Left ventricle myocardium superior (tissue), 1 donor: ENCODE data around the gene PARP3. TPM values are rescaled to one million over a fixed set of nuclear protein-coding genes. Genes with fewer than 3 reads are reported as not detected.
A peak's percentile ranks its signal among the peaks of the same experiment; 100 is the strongest.

ENCODE experiments used
- ATAC-seq: fragments of 200-7000 bp; cut with Tn5 transposase; one replicate; pipeline ENCODE4 v1.9.1; 2020; ENCODE audit warnings: mild to moderate bottlenecking, moderate library complexity
- DNase-seq: peaks from one replicate; pipeline ENCODE4 v3.0.0-alpha.2; 2020
- intact Hi-C: fragments of 100-400 bp; cut with micrococcal nuclease; formaldehyde crosslinking; loops from one replicate; pipeline ENCODE4 v1.11.0; 2022
- total RNA-seq: library from RNA; stranded (reverse); fragmentation: NEBNext Ultra II Directional; extraction: Animal tissue kit (Norgen Biotek cat#: 25700); gene quantifications from one replicate; pipeline ENCODE4 v1.2.1, GENCODE V29; 2021
- donor health status: DM: no; HTN: yes; CAD: no; lungs with severe emphysema.

The PARP3 gene
- total RNA-seq, 1 donor from 2014 or later, result 14.7 TPM

GRCh38 chr3:51945031-51945840, 3.1 kb downstream of the PARP3 start:
- intact Hi-C loops, result no loop called here
- DNase-seq, result no peak
- no peak for ATAC-seq

- DNase-seq (no peak), ATAC-seq (no peak)
- intact Hi-C loops, result no loop called here
Observed at GRCh38 chr3:51945926-51946705, 4.0 kb downstream of the PARP3 start.

- intact Hi-C loops, result no loop called here
- ATAC-seq, result no peak
- peak; percentile 7 for DNase-seq
Observed at GRCh38 chr3:51946796-51947195, 4.6 kb downstream of the PARP3 start.

- ATAC-seq, result no peak
- DNase-seq, result peak; percentile 12
- intact Hi-C loops, result no loop called here
Observed at GRCh38 chr3:51947215-51947900, 5.2 kb downstream of the PARP3 start.

- intact Hi-C loops, result no loop called here
- ATAC-seq (no peak), DNase-seq (peak; percentile 23)
Observed at GRCh38 chr3:51948016-51948580, 5.9 kb downstream of the PARP3 start.

GRCh38 chr3:51949121-51949520, 7.0 kb downstream of the PARP3 start:
- intact Hi-C loops, result no loop called here
- DNase-seq (peak; percentile 10), ATAC-seq (no peak)

- intact Hi-C loops, result no loop called here
- ATAC-seq (no peak), DNase-seq (no peak)
Observed at GRCh38 chr3:51950899-51951298, 8.7 kb downstream of the PARP3 start.

GRCh38 chr3:51953445-51953844, 11.3 kb downstream of the PARP3 start:
- ATAC-seq (no peak), DNase-seq (peak; percentile 2)
- intact Hi-C loops, result no loop called here

GRCh38 chr3:51954105-51954504, 11.9 kb downstream of the PARP3 start:
- DNase-seq (no peak), ATAC-seq (no peak)
- intact Hi-C loops, result no loop called here

GRCh38 chr3:51954713-51955112, 12.6 kb downstream of the PARP3 start:
- intact Hi-C loops, result no loop called here
- no peak for ATAC-seq
- no peak for DNase-seq

GRCh38 chr3:51955175-51955892, 13.2 kb downstream of the PARP3 start, which contains the start of gene GPR62:
Gene GPR62, plus strand, starts transcription at chr3:51955381. Its CDS starts 272 bp downstream, at chr3:51955653.
- ATAC-seq, result no peak
- DNase-seq, result peak; percentile 31
- intact Hi-C loops, result no loop called here

GRCh38 chr3:51955893-51956770, 14.0 kb downstream of the PARP3 start:
- ATAC-seq, result peak; percentile 83
- intact Hi-C loops, result no loop called here

GRCh38 chr3:51957520-51958205, 15.5 kb downstream of the PARP3 start:
- DNase-seq (peak; percentile 19), ATAC-seq (no peak)
- intact Hi-C loops, result no loop called here

More at GRCh38 chr3:51955893-51956770, 14.0 kb downstream of the PARP3 start:
- peak; percentile 77 for DNase-seq

- peak; percentile 22 for DNase-seq
- intact Hi-C loops, result no loop called here
- ATAC-seq, result no peak
Observed at GRCh38 chr3:51958603-51959521, 16.7 kb downstream of the PARP3 start.

GRCh38 chr3:51959651-51960050, 17.5 kb downstream of the PARP3 start:
- DNase-seq (peak; percentile 20), ATAC-seq (no peak)
- intact Hi-C loops, result no loop called here

- intact Hi-C loops, result no loop called here
- no peak for ATAC-seq
- DNase-seq, result peak; percentile 30
Observed at GRCh38 chr3:51960386-51960785, 18.2 kb downstream of the PARP3 start.
